Gastroesophageal sphincter (tissue), 4 donors: ENCODE results near the gene MRPL27. TPM values are rescaled to one million over a fixed set of nuclear protein-coding genes. Genes with fewer than 3 reads are reported as not detected.
"Not testable (repeated sequence)": the region's sequence is repeated elsewhere in the genome, so short reads cannot be mapped to it uniquely, and the experiment has no call there.

ENCODE experiments used
- ATAC-seq: fragments of 150-250 bp; one replicate; pipeline ENCODE4 v1.9.1; 2016; ENCODE audit warnings: mild to moderate bottlenecking, moderate library complexity
- H3K27ac ChIP-seq, 4 donors: fragments of 200-600 bp; sonication (generic) in 3 of 4; 1 replicate in 3 of 4; 2 replicates in 1 of 4; pipeline ENCODE4 v1.5.1; 2016 to 2019
- H3K27me3 ChIP-seq: fragments of 200-600 bp; sonication (generic); one replicate; pipeline ENCODE4 v1.5.1; 2019
- H3K36me3 ChIP-seq, 2 donors: fragments of 200-600 bp; sonication (generic); one replicate each; pipeline ENCODE4 v1.5.1; 2019; ENCODE audit warnings: control low read depth in 1 of 2
- H3K4me1 ChIP-seq, 3 donors: fragments of 200-600 bp; sonication (generic); 1 replicate in 2 of 3; 2 replicates in 1 of 3; pipeline ENCODE4 v1.5.1; 2016 to 2019; ENCODE audit warnings: control low read depth in 2 of 3
- H3K4me3 ChIP-seq, 2 donors: fragments of 200-600 bp; sonication (generic); one replicate each; pipeline ENCODE4 v1.5.1; 2019; ENCODE audit warnings: mild to moderate bottlenecking in 1 of 2, moderate library complexity in 1 of 2
- H3K9me3 ChIP-seq, 3 donors: fragments of 200-600 bp; sonication (generic); one replicate each; pipeline ENCODE4 v1.5.1; 2017 to 2019; ENCODE audit warnings: control low read depth in 2 of 3
- CTCF ChIP-seq, 4 experiments: fragments of 200-600 bp in 2 of 4; fragments of 450-650 bp in 2 of 4; sonication (generic) in 1 of 4; IDR thresholded peaks; one replicate each; pipeline ENCODE4 v1.5.1; 2017 to 2019; ENCODE audit warnings: antibody characterized with exemption in 4 of 4, mild to moderate bottlenecking in 2 of 4, moderate library complexity in 2 of 4
- EP300 ChIP-seq: sonication (generic); formaldehyde crosslinking; IDR thresholded peaks from one replicate; pipeline ENCODE4 v1.6.1; 2017; ENCODE audit warnings: antibody characterized with exemption, mild to moderate bottlenecking
- POLR2A ChIP-seq, 2 donors: fragments of 450-650 bp; IDR thresholded peaks; one replicate each; pipeline ENCODE4 v1.6.1; 2017; ENCODE audit warnings: antibody characterized with exemption in 2 of 2, mild to moderate bottlenecking in 2 of 2, moderate library complexity in 1 of 2
- POLR2AphosphoS5 ChIP-seq: sonication (generic); formaldehyde crosslinking; IDR thresholded peaks from one replicate; pipeline ENCODE4 v1.6.1; 2017; ENCODE audit warnings: antibody characterized with exemption
- WGBS, 2 donors: methylation state at CpG; one replicate each; pipeline ENCODE4 v1.1.5; 2018; ENCODE audit warnings: low coverage in 1 of 2; 5-methylcytosine and 5-hydroxymethylcytosine counted together
- total RNA-seq, 4 donors: library from RNA; depleted of rRNA; stranded (reverse); fragments of >200 nt; gene quantifications; one replicate each; pipeline ENCODE4 v1.1.0, GENCODE V29; 2016

MRPL27 gene
- total RNA-seq, 4 donors from 2014 or later: 40.3 to 62.1 (median 52.2) TPM

GRCh38 chr17:50414808-50415207 lies 41.8 kb upstream of the MRPL27 start:
- no peak for ATAC-seq
- H3K4me1 ChIP-seq: no peaks in the 10 kb centered on the region
- no peaks in the 10 kb centered on the region for H3K9me3 ChIP-seq
- H3K4me3 ChIP-seq: no peak overlapping the region
- 67 to 69% methylated on average over 3 of the region's 3 CpGs for WGBS, 2 donors
- TF ChIP-seq EP300: no peak
- no peak for TF ChIP-seq POLR2AphosphoS5
- TF ChIP-seq CTCF (IDR thresholded peaks at IDR 0.05): no peak
- no peak for TF ChIP-seq POLR2A (IDR thresholded peaks at IDR 0.05)
- H3K27ac ChIP-seq: no peak overlapping the region
- no peaks in the 10 kb centered on the region for H3K27me3 ChIP-seq
- no peaks in the 10 kb centered on the region for H3K36me3 ChIP-seq

- TF ChIP-seq EP300 (no peak), CTCF (IDR thresholded peaks at IDR 0.05) (no peak), POLR2AphosphoS5 (no peak), POLR2A (IDR thresholded peaks at IDR 0.05) (no peak)
- Histone ChIP-seq H3K27ac (no peak overlapping the region), H3K4me3 (no peak overlapping the region), H3K4me1 (no peaks in the 10 kb centered on the region), H3K27me3 (no peaks in the 10 kb centered on the region), H3K36me3 (no peaks in the 10 kb centered on the region), H3K9me3 (no peaks in the 10 kb centered on the region)
- ATAC-seq: no peak
- WGBS, 2 donors: 44 to 83% methylated on average over 1 of the region's 4 CpGs
Observed at GRCh38 chr17:50412188-50412732, 39.3 kb upstream of the MRPL27 start.

DNA sequence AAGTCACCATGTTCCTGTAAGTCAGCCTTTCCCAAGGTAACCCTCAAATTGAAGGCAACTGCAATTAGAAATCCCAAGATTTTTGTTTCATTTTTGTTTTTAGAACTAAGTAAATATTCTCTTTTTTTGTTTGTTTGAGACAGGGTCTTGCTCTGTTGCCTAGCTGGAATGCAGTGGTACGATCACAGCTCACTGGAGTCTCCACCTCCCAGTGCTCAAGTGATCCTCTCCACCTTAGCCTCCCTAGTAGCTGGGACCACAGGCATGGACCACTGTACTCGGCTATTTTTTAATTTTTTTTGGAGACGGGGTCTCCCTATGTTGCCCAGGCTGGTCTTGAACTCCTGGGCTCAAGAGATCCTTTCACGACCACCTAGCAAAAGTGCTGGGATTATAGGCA lies 34.9 kb upstream of the MRPL27 start:
- no peak overlapping the region for H3K4me3 ChIP-seq
- no peaks in the 10 kb centered on the region for H3K9me3 ChIP-seq
- H3K27me3 ChIP-seq: peaks cover 19% of the 10 kb centered on the region
- no peaks in the 10 kb centered on the region for H3K4me1 ChIP-seq
- 63 to 85% methylated on average over 3 of the region's 4 CpGs for WGBS, 2 donors
- no peak for ATAC-seq
- no peak overlapping the region for H3K27ac ChIP-seq
- no peaks in the 10 kb centered on the region for H3K36me3 ChIP-seq
- TF ChIP-seq POLR2AphosphoS5: no peak
- TF ChIP-seq EP300: no peak
- TF ChIP-seq POLR2A (IDR thresholded peaks at IDR 0.05): no peak
- no peak for TF ChIP-seq CTCF (IDR thresholded peaks at IDR 0.05)

DNA sequence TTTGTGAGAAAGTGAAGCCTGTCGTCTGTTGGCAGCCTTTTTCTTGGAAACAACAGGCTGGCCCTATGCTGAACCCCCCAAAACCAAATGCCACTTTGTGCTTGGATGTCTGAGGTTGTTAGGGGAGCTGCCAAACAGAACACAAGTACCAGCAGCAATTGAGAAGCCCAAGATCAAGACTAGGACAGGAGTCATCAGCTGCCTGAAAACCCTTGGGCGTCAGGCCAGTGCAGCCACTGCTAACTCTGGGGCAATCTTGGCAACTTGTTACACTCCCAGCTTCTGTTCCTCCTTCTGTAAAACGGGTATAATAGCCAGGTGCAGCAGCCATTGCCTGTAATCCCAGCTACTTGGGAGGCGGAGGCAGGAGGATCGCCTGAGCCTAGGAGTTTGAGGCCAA lies 33.6 kb upstream of the MRPL27 start:
- WGBS, 2 donors: 57 to 72% methylated on average over 2 to 4 of the region's 5 CpGs
- H3K27me3 ChIP-seq: peaks cover 19% of the 10 kb centered on the region
- no peak overlapping the region for H3K4me3 ChIP-seq
- no peak for ATAC-seq
- H3K27ac ChIP-seq: no peak overlapping the region
- no peaks in the 10 kb centered on the region for H3K4me1 ChIP-seq
- TF ChIP-seq POLR2AphosphoS5 (no peak), CTCF (IDR thresholded peaks at IDR 0.05) (no peak), EP300 (no peak), POLR2A (IDR thresholded peaks at IDR 0.05) (no peak)
- H3K9me3 ChIP-seq: no peaks in the 10 kb centered on the region
- H3K36me3 ChIP-seq: no peaks in the 10 kb centered on the region

- peaks cover 19% of the 10 kb centered on the region for H3K27me3 ChIP-seq
- WGBS, 2 donors: 33 to 74% methylated on average over 1 to 4 of the region's 4 CpGs
- not testable (repeated sequence) for H3K36me3 ChIP-seq, H3K4me1 ChIP-seq, ATAC-seq, H3K9me3 ChIP-seq, H3K4me3 ChIP-seq, H3K27ac ChIP-seq
Observed at GRCh38 chr17:50405351-50405750, 32.4 kb upstream of the MRPL27 start.

GRCh38 chr17:50399591-50399990 lies 26.6 kb upstream of the MRPL27 start:
- 95 to 100% methylated on average over 3 to 5 of the region's 8 CpGs for WGBS, 2 donors
- ATAC-seq, H3K4me3 ChIP-seq, H3K27ac ChIP-seq, H3K9me3 ChIP-seq, H3K36me3 ChIP-seq, H3K27me3 ChIP-seq: not testable (repeated sequence)
- peaks cover 0 to 29% (median 17%) of the 10 kb centered on the region in 3 donors for H3K4me1 ChIP-seq

GRCh38 chr17:50398672-50399071 lies 25.7 kb upstream of the MRPL27 start:
- not testable (repeated sequence) for H3K4me3 ChIP-seq, H3K27ac ChIP-seq, H3K27me3 ChIP-seq, ATAC-seq, H3K9me3 ChIP-seq
- H3K36me3 ChIP-seq: peaks cover 0 to 17% of the 10 kb centered on the region in 2 donors
- 83 to 94% methylated on average over 3 of the region's 3 CpGs for WGBS, 2 donors
- H3K4me1 ChIP-seq: peaks cover 0 to 35% (median 17%) of the 10 kb centered on the region in 3 donors
